ENCODE results near the gene SCNN1A.

Gene SCNN1A

GRCh38 chr12:6330999-6331714 lies 44.2 kb downstream of the SCNN1A start:
- DNase-seq = no peak

GRCh38 chr12:6330192-6330591 lies 45.2 kb downstream of the SCNN1A start:
- no peak for DNase-seq

- DNase-seq = no peak
Observed at GRCh38 chr12:6329703-6330064, 45.7 kb downstream of the SCNN1A start.

GRCh38 chr12:6328945-6329702 lies 46.2 kb downstream of the SCNN1A start:
- no peak for DNase-seq

GRCh38 chr12:6328045-6328779 lies 47.2 kb downstream of the SCNN1A start:
- DNase-seq = no peak

GRCh38 chr12:6327229-6328041 lies 47.9 kb downstream of the SCNN1A start:
- DNase-seq = no peak

- peak; percentile 33 for DNase-seq
Observed at GRCh38 chr12:6326316-6327228, 48.8 kb downstream of the SCNN1A start.

GRCh38 chr12:6324936-6325750 lies 50.2 kb downstream of the SCNN1A start:
- no peak for DNase-seq

GRCh38 chr12:6323995-6324711 lies 51.2 kb downstream of the SCNN1A start:
- DNase-seq = no peak

- DNase-seq = peak; percentile 63
Observed at GRCh38 chr12:6323340-6323994, 51.9 kb downstream of the SCNN1A start.

GRCh38 chr12:6322969-6323339 lies 52.4 kb downstream of the SCNN1A start:
- no peak for DNase-seq

GRCh38 chr12:6322352-6322751 lies 53.0 kb downstream of the SCNN1A start:
- DNase-seq = no peak

GRCh38 chr12:6321905-6322304 lies 53.5 kb downstream of the SCNN1A start:
- DNase-seq = no peak

- DNase-seq = no peak
Observed at GRCh38 chr12:6319446-6319845, 55.9 kb downstream of the SCNN1A start.

- no peak for DNase-seq
Observed at GRCh38 chr12:6318440-6318879, 56.9 kb downstream of the SCNN1A start.

- DNase-seq = no peak
Observed at GRCh38 chr12:6317693-6318439, 57.5 kb downstream of the SCNN1A start.

GRCh38 chr12:6316921-6317692 lies 58.3 kb downstream of the SCNN1A start:
- no peak for DNase-seq
